ENCODE data around the gene CD93.

The CD93 gene

DNA sequence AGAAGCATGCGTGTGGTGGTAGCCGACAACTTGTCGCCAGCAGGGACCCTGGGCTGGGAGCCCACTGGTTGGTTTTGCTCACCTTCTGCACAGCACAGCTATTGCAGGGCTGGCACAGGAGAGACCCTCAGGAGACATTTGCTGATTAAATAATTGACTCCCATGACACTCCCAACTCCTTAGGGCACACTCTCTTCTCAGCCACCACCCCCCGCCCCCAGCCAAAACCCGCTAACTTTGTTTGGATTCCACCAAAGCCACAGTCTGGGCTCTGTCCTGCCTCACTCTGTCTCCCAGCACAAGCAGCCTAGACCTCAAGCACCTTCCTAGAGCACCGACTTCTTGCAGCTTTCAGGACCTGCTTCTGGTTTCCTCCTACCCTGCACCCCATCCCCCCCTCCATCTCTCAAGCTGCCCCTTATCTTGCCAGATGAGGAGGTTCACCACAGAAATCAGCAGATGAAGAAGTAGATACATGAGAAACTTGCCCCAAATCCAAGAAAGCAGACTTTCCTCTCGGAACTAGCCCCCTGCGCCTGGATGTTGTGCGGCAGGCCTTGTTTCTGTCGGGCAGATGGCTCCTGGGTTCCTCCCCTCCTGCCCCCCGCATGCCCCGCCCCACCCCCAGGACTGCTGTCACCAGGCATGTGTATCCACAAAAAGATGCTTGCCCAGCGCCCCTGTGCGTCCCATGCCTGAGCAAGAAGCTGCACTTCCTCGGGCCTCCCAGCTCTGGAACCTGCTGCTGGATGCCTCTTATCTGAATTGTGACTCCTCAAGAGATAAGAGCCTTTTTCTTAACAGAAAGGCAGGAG is 35.0 kb upstream of the CD93 start:
- peak; percentile 46 for DNase-seq

GRCh38 chr20:23120261-23120660 is 34.1 kb upstream of the CD93 start:
- no peak for DNase-seq

- no peak for DNase-seq
Observed at GRCh38 chr20:23119456-23120216, 33.5 kb upstream of the CD93 start.

DNA sequence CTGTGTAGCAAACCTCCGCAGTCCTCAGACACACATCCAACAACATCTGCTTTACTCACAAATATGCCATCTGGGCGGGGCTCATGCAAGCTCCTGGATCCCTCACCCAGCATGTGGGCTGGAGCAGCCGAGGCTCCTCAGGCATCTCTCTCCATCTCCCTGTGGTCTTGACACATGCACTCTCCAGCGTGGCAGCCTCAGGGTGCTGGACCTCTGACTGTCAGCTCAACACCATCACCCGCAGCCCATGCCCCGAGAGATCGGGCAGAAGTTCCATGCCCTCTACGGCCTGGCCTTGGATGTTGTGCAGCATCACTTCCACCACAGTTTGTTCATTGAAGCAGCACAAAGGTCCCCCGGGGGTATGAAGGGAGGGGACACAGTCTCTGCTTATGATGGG is 32.6 kb upstream of the CD93 start:
- no peak for DNase-seq

GRCh38 chr20:23118144-23118543 is 32.0 kb upstream of the CD93 start:
- DNase-seq: no peak

GRCh38 chr20:23117738-23118137 is 31.6 kb upstream of the CD93 start:
- DNase-seq: no peak

DNA sequence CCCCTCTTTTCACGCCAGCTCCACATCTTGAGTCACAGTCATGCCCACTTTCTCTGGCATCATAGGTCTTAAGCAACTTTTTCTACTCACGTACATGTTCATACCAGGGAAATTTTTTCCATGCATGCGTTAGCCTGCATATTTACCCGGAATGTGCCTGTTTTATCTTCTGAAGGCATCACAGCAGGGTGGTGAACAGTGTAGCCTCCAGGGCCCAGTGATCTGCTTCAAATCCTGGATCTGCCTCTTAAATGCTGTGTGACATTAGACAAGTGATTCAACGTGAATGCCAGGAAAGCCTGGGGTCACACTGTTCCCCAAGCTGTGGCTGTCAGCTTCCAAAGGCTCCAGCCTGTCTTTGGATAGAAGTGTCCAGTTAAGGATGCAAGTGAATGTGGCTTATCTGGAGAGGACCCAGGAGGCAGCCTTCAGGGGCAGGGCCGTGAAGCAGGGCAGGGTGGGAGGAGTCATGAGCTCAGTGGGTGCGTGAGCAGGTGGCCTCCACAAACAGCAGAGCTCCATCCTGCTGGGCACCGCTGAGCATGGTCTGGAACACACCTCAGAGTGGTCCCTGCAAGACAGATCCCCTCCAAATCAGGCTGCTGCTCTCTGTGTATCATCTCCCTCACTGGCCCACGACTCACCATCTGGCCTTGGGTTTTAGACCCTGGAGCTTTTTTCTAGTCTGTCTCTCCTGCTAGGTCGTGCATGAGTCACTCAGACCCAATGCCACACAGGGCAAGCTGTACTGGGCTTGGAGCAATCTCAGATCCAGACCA is 30.4 kb upstream of the CD93 start:
- DNase-seq: no peak

GRCh38 chr20:23115822-23116221 is 29.7 kb upstream of the CD93 start:
- no peak for DNase-seq

DNA sequence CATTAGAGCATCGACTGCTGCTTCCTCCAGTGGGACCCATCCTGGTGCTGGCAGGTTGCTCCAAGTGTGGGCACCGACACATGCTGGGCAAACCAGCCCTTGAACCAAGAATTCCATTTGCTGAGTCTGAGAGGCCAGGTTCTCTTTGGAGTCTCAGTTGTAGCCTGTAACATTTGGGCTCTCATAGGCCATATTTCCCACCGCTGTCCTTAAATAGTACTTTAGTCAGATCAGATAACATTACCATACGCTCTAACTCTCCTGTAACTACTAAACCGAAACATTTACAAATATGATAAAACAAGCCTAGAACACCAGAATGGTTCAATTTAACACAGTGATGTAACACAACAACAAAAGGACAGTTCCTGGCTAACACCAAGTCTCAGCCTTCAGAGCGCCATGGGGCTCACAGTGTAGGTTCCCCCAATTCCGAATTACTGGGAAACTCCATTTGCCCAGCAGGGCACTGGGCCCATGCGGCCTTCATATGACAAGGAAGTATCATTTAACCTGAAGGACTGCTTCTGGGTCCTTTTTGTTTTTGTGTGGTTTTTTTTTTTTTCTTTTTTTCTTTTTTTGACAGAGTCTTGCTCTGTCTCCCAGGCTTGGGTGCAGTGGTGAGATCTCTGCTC is 28.4 kb upstream of the CD93 start:
- no peak for DNase-seq

GRCh38 chr20:23114018-23114417 is 27.9 kb upstream of the CD93 start:
- no peak for DNase-seq

DNA sequence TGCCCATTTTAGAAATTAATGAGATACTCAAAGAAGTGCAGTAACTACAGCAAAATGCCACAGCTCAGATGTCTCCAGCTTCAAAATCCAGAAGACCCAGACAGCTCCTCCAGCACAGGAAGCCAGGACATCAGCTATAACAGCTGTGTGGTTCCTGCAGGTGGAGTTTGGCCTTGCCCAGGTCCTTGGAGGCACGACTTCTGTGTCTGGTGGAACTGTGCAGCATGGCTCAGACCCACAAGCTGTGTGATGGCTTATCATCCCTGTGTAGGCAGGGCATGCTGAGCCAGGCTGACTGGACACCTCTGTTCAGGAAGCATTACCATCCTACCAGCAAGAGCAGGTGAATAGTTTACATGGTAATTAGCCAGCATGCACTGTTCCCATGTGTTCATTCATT is 26.5 kb upstream of the CD93 start:
- DNase-seq: no peak

DNA sequence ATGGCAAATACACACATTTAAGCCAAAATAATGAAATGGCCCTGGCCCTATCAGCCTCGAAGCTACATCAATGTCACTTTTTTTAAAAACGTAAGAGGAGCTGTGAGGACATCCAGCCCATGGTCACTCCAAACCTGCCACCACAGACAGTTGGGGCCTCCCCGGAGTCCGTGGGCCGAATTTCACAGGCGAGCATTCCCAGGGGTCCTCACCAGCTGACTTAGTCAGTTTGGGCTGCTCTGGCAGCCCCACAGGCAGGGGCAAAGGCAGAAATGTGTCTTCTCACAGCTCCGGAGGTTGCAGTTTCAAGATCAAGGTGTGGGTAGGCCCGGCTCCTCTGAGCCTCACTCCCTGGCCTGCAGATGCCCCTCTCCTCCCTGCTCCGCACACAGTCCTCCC is 25.8 kb upstream of the CD93 start:
- no peak for DNase-seq

- DNase-seq: no peak
Observed at GRCh38 chr20:23111307-23111943, 25.3 kb upstream of the CD93 start.

GRCh38 chr20:23108871-23109270 is 22.7 kb upstream of the CD93 start:
- DNase-seq: no peak

DNA sequence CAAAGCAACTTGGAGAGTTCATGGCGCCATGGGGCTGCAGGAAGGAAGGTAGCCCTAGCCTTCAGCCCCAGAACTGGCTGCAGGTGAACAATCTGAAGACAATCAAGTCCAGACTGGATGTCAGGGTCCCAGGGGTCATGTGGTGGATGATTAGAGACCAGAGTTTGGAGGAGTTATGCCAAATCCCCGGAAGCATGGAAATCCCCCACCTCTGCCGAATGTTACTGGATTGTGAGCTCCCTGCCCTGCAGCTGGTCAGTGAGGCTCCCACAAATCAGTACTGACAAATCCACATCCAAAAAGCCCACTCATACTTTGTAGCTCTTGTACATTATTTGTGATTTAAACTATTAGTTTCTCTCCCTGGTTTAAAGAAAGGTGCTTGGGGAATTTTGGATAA is 21.3 kb upstream of the CD93 start:
- no peak for DNase-seq

GRCh38 chr20:23106271-23106851 is 20.2 kb upstream of the CD93 start:
- DNase-seq: no peak

- no peak for DNase-seq
Observed at GRCh38 chr20:23105193-23105592, 19.1 kb upstream of the CD93 start.

DNA sequence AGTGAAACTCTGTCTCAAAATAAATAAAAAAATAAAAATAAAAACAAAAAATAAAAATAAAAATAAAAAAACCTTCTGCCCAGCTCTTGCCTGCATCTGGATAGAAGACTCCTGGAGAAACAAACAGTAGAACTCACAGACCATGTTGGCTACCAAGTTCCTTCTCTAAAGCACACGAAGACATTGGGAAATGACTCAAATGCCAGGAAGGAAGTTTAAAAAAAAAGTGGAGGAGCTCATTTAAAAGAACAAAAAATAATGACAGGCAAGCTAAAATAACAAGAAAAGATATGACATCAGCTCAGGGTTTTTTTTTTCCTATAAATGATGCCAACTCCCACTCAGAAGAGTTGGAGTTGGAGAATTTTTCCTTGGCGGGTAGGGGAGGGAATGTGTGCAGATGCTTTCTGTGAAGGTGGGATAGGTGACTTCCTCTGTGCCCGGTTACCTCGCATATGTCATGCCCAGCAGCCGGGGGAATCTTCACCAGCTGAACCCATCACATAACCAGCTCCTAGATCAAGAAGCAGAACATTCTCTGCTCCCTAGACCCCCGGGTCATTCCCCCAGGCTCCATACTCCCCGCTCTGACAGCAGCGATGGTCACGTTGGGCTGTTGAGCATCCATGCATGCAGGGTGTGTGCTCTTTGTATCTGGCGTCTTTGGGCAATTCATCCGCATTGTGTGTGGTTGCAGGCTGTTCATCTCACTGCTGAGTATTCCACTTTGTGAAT is 17.3 kb upstream of the CD93 start:
- DNase-seq: no peak

GRCh38 chr20:23101696-23102406 is 15.7 kb upstream of the CD93 start:
- DNase-seq: no peak

- DNase-seq: no peak
Observed at GRCh38 chr20:23100720-23101107, 14.6 kb upstream of the CD93 start.

All from activated effector memory CD4-positive, alpha-beta T cell treated with anti-CD3 and anti-CD28 coated beads, Interleukin-2, amount 50 U/mL, for 16 hours (primary cell).